Measurements from ENCODE around the gene SMAD6. TPM values are rescaled to one million over a fixed set of nuclear protein-coding genes. Genes with fewer than 3 reads are reported as not detected.

Gene SMAD6
- polyA plus RNA-seq, 4 donors: 13.8 to 50.2 (median 26.8) TPM

DNA sequence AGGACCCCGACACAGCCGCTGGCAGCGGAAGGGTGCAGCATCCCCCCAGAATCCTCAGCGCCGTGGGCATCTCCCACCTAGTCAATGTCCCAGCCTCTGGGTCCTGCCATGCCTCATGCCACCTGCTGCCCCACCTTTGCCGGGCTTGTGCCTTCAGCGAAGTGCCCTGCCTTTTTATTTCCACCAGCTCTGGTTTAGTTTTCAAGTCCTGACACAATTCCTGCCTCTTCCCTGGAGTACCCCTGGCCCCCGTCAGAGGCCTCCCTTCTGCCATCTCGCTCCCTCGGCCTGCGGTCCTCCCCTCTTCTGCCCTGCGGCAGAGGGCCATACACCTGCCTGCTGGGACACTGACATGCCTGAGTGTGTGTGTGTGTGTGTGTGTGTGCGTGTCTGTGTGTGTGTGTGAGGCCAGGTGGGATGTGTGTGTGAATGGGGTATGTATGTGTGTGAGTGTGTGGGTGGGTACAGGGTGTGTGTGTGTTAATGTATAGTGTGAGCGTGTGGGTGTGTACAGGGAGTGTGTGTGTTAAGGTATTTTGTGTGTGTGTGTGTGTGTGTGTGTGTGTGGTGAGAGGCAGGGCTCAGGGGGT lies 129.9 kb downstream of the SMAD6 start:
- no peak for DNase-seq (ENCODE audit: low read depth in 4 of 4, low spot score in 3 of 4)

Other genes with a start within 250 kb of the SMAD6 start
- 10 to 100 TPM; 33.2 to 41.0 (median 38.7) TPM for gene SNAPC5, start 204.5 kb upstream of the SMAD6 start, polyA plus RNA-seq (ENCODE audit: insufficient read length in 4 of 4)
- gene RPL4, start 197.4 kb upstream of the SMAD6 start, polyA plus RNA-seq (ENCODE audit: insufficient read length in 4 of 4): 1,000 to 10,000 TPM; 3,566 to 3,771 (median 3,668) TPM
- 10 to 100 TPM; 24.7 to 29.9 (median 26.1) TPM for gene ZWILCH, start 196.9 kb upstream of the SMAD6 start, polyA plus RNA-seq (ENCODE audit: insufficient read length in 4 of 4)
- under 1 TPM; 0.15 to 0.50 (median 0.24) TPM for gene LCTL, start 136.2 kb upstream of the SMAD6 start, polyA plus RNA-seq (ENCODE audit: insufficient read length in 4 of 4)

Measured in left renal pelvis (tissue), 4 donors.